ENCODE measurements around the gene MED13.

MED13 gene

DNA sequence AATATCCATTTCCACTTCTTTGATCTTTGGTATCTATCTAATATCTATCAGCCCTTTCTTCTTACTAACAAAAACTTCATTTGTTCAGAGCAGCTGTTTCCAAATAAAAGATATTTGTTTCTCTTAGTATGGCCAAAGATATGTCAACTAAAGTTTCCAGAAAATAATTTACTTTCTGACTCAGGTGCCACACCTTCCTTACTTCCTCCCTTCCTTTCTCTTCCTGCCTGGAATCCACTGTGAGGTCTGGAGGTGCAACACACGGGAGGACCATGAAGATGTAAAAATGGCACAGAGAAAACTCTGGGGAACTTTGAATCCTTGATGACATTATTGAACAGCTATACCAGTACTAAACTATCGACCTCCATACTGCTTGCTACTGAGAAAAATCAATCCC lies 14.0 kb downstream of the MED13 start:
- H3K36me3 ChIP-seq, result peaks cover 71% of the 10 kb centered on the region

DNA sequence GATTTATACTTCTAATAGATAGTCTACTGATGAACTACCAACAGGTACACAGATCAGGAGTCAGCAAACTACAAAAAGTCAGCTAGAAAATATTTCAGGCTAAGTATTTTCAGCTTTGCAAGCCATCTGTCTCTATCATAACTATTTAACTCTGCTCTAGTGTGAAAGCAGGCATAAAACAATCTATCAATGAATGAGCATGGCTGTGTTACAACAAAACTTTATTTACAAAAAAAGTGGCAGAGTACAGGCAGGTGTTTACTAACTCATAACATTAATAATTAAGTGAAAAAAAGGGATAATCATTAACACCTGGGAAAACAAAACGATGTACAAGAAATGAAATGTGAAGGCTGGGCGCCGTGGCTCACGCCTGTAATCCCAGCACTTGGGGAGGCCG lies 15.8 kb downstream of the MED13 start:
- no peaks in the 10 kb centered on the region for H3K4me1 ChIP-seq (ENCODE audit: control insufficient read depth in 1 of 2, insufficient read depth in 1 of 2, low read depth in 1 of 2, low read length in 1 of 2)
- H3K27ac ChIP-seq, result no peak overlapping the region
- no peak overlapping the region for H3K4me3 ChIP-seq (ENCODE audit: low read depth in 1 of 2, low read length in 1 of 2)
- TF ChIP-seq, protein P1, sequence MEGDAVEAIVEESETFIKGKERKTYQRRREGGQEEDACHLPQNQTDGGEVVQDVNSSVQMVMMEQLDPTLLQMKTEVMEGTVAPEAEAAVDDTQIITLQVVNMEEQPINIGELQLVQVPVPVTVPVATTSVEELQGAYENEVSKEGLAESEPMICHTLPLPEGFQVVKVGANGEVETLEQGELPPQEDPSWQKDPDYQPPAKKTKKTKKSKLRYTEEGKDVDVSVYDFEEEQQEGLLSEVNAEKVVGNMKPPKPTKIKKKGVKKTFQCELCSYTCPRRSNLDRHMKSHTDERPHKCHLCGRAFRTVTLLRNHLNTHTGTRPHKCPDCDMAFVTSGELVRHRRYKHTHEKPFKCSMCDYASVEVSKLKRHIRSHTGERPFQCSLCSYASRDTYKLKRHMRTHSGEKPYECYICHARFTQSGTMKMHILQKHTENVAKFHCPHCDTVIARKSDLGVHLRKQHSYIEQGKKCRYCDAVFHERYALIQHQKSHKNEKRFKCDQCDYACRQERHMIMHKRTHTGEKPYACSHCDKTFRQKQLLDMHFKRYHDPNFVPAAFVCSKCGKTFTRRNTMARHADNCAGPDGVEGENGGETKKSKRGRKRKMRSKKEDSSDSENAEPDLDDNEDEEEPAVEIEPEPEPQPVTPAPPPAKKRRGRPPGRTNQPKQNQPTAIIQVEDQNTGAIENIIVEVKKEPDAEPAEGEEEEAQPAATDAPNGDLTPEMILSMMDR (IDR thresholded peaks at IDR 0.05), result no peak
- peaks cover 76% of the 10 kb centered on the region for H3K36me3 ChIP-seq
- no peaks in the 10 kb centered on the region for H3K9me3 ChIP-seq
- no peaks in the 10 kb centered on the region for H3K27me3 ChIP-seq

More for the DNA sequence above, 14.0 kb downstream of the MED13 start:
- no peak overlapping the region for H3K27ac ChIP-seq
- no peak overlapping the region for H3K4me3 ChIP-seq (ENCODE audit: low read depth in 1 of 2, low read length in 1 of 2)
- TF ChIP-seq, protein P1 (IDR thresholded peaks at IDR 0.05), result no peak
- H3K9me3 ChIP-seq, result no peaks in the 10 kb centered on the region
- H3K4me1 ChIP-seq (ENCODE audit: control insufficient read depth in 1 of 2, insufficient read depth in 1 of 2, low read depth in 1 of 2, low read length in 1 of 2), result no peaks in the 10 kb centered on the region
- no peaks in the 10 kb centered on the region for H3K27me3 ChIP-seq

DNA sequence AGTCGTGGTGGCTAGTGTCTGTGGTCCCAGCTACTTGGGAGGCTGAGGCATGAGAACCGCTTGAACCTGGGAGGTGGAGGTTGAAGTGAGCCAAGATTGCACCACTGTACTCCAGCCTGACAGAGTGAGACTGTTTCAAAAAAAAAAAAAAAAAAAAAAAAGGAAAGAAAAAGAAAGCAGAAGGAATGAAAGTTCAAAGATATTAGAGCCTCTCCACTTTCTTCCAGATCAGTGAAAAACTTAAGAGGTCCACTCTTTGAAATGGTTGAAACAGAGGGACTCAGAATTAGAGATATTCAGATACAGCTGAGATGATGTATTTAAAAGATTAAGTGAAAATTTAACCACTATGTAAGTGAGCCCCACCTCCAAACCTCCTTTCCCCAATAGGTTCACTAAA lies 16.8 kb downstream of the MED13 start:
- Histone ChIP-seq H3K27me3 (no peaks in the 10 kb centered on the region), H3K4me3 (ENCODE audit: low read depth in 1 of 2, low read length in 1 of 2) (no peak overlapping the region), H3K36me3 (peaks cover 78% of the 10 kb centered on the region), H3K4me1 (ENCODE audit: control insufficient read depth in 1 of 2, insufficient read depth in 1 of 2, low read depth in 1 of 2, low read length in 1 of 2) (no peaks in the 10 kb centered on the region), H3K27ac (no peak overlapping the region), H3K9me3 (no peaks in the 10 kb centered on the region)
- TF ChIP-seq, protein P1 (IDR thresholded peaks at IDR 0.05), result no peak

DNA sequence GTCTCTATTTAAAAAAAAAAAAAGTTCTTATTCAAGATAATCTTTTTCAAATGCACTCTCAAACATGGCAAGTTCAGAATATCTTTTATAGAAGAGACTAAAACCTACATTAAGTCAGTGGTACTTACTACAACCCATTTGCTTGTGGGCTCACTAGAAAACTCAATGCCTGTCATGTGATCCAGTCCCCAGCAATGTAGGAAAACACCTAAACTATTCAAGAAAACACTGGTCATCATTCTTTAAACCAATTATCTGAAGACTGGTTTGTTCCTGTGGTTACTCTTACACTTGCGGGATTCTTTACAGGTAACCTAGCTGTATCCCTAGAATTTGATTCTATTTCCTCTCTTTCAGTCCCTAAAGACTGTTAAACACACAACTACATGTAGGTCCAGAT lies 19.6 kb downstream of the MED13 start:
- H3K4me3 ChIP-seq (ENCODE audit: low read depth in 1 of 2, low read length in 1 of 2), result no peak overlapping the region
- TF ChIP-seq, protein P1 (IDR thresholded peaks at IDR 0.05), result no peak
- H3K27me3 ChIP-seq, result no peaks in the 10 kb centered on the region
- H3K27ac ChIP-seq, result no peak overlapping the region
- peaks cover 73% of the 10 kb centered on the region for H3K36me3 ChIP-seq
- no peaks in the 10 kb centered on the region for H3K9me3 ChIP-seq
- H3K4me1 ChIP-seq (ENCODE audit: control insufficient read depth in 1 of 2, insufficient read depth in 1 of 2, low read depth in 1 of 2, low read length in 1 of 2), result no peaks in the 10 kb centered on the region

DNA sequence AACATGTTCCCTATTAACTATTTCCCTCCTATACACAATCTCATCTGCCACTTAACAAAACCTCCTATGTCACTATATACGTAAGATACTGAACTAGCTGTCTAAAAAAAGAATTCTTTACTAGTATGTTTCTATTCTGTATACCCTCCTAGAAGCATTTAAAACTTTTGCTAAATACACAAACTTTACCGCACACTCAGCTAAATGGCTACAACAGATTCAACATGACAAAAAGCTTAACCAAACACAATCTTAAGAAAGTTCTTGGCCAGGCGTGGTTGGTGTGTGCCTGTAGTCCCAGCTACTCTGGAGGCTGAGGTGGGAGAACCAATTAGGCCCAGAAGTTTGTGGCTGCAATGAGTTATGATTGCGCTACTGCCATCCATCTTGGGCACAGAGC lies 20.0 kb downstream of the MED13 start:
- Histone ChIP-seq H3K36me3 (peaks cover 72% of the 10 kb centered on the region), H3K27me3 (no peaks in the 10 kb centered on the region), H3K4me3 (ENCODE audit: low read depth in 1 of 2, low read length in 1 of 2) (no peak overlapping the region), H3K4me1 (ENCODE audit: control insufficient read depth in 1 of 2, insufficient read depth in 1 of 2, low read depth in 1 of 2, low read length in 1 of 2) (no peaks in the 10 kb centered on the region), H3K27ac (no peak overlapping the region), H3K9me3 (no peaks in the 10 kb centered on the region)
- TF ChIP-seq, protein P1 (IDR thresholded peaks at IDR 0.05), result no peak

DNA sequence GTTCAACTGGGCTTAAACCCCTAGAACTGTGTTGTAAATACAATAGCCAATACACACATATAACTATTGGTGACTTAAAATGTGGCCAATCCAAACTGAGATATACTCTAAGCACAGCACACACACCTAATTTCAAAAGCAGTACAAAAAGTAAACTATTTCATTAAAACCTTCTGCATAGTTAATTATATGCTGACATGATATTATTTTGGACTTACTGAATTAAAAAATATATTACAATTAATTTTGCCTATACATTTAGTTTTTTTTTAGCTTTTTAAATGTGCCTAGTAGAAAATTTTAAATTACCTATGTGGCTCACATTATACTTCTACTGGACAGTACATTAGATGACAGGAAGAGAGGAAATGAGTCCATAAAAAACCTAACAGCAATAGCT lies 21.5 kb downstream of the MED13 start:
- peaks cover 66% of the 10 kb centered on the region for H3K36me3 ChIP-seq
- TF ChIP-seq, protein P1 (IDR thresholded peaks at IDR 0.05), result no peak
- no peak overlapping the region for H3K4me3 ChIP-seq (ENCODE audit: low read depth in 1 of 2, low read length in 1 of 2)
- no peaks in the 10 kb centered on the region for H3K4me1 ChIP-seq (ENCODE audit: control insufficient read depth in 1 of 2, insufficient read depth in 1 of 2, low read depth in 1 of 2, low read length in 1 of 2)
- no peaks in the 10 kb centered on the region for H3K9me3 ChIP-seq
- no peak overlapping the region for H3K27ac ChIP-seq
- H3K27me3 ChIP-seq, result no peaks in the 10 kb centered on the region

Data from neutrophil (primary cell).